NCI-H2107 treated with DMSO at 0.1 percent for 48 hours (cell line): Measurements from ENCODE around the gene BRI3.
A peak's percentile ranks its signal among the peaks of the same experiment; 100 is the strongest.

Source experiments
- DNase-seq: peaks from one replicate; lab custom pipeline; 2025; ENCODE audit not compliant: unreplicated experiment; lab: John Stamatoyannopoulos, UW

The BRI3 gene

GRCh38 chr7:98286701-98287485 is 5.4 kb downstream of the BRI3 start:
- no peak for DNase-seq

- peak; percentile 75 for DNase-seq
Observed at GRCh38 chr7:98287486-98287959, 6.0 kb downstream of the BRI3 start.

GRCh38 chr7:98288064-98288823 is 6.8 kb downstream of the BRI3 start:
- no peak for DNase-seq

- DNase-seq, result no peak
Observed at GRCh38 chr7:98289333-98289875, 7.9 kb downstream of the BRI3 start.

GRCh38 chr7:98291717-98292116 is 10.2 kb downstream of the BRI3 start:
- no peak for DNase-seq

- no peak for DNase-seq
Observed at GRCh38 chr7:98293265-98293664, 11.8 kb downstream of the BRI3 start.

GRCh38 chr7:98293746-98294145 is 12.3 kb downstream of the BRI3 start:
- DNase-seq, result no peak

GRCh38 chr7:98294326-98294725 is 12.8 kb downstream of the BRI3 start:
- DNase-seq, result no peak

GRCh38 chr7:98294798-98295382 is 13.4 kb downstream of the BRI3 start:
- peak; percentile 78 for DNase-seq

GRCh38 chr7:98295467-98296192 is 14.1 kb downstream of the BRI3 start:
- DNase-seq, result no peak

GRCh38 chr7:98296833-98297232 is 15.3 kb downstream of the BRI3 start:
- no peak for DNase-seq

GRCh38 chr7:98297626-98298286 is 16.3 kb downstream of the BRI3 start:
- DNase-seq, result no peak

- DNase-seq, result no peak
Observed at GRCh38 chr7:98300595-98301372, 19.3 kb downstream of the BRI3 start.

- DNase-seq, result no peak
Observed at GRCh38 chr7:98301693-98302470, 20.4 kb downstream of the BRI3 start.

- DNase-seq, result no peak
Observed at GRCh38 chr7:98303176-98303865, 21.8 kb downstream of the BRI3 start.

- no peak for DNase-seq
Observed at GRCh38 chr7:98303906-98304305, 22.4 kb downstream of the BRI3 start.

GRCh38 chr7:98305951-98306535 is 24.6 kb downstream of the BRI3 start:
- no peak for DNase-seq

GRCh38 chr7:98307971-98308466 is 26.5 kb downstream of the BRI3 start:
- DNase-seq, result no peak
